Regular cardiac myocyte (primary cell): ENCODE results near the gene RGPD4. TPM values are rescaled to one million over a fixed set of nuclear protein-coding genes. Genes with fewer than 3 reads are reported as not detected.

Experiments used
- total RNA-seq: library from RNA; depleted of rRNA; stranded (reverse); fragments of >200 nt; gene quantifications from 2 replicates; pipeline ENCODE4 v1.2.3, GENCODE V29; 2014

The RGPD4 gene
- total RNA-seq = under 0.01 TPM in 1 of 2 replicates, not detected in the other

GRCh38 chr2:107826749-107827148 is at the start of gene RGPD4:
Gene RGPD4, plus strand, starts transcription at chr2:107826892. Its CDS starts 122 bp downstream, at chr2:107827014.

Other genes with a start within 250 kb of the RGPD4 start
- not detected in 2 replicates for gene SLC5A7, start 159.6 kb downstream of the RGPD4 start, total RNA-seq